HepG2 (cell line): ENCODE data around the gene CD151. TPM values are rescaled to one million over a fixed set of nuclear protein-coding genes. Genes with fewer than 3 reads are reported as not detected.
A peak's percentile ranks its signal among the peaks of the same experiment; 100 is the strongest.

Experiments used
- ATAC-seq: fragments of 200-7000 bp; cut with Tn5 transposase; 3 replicates; pipeline ENCODE4 v1.9.1; 2020; ENCODE audit warnings: mild to moderate bottlenecking, moderate library complexity
- BruUV-seq: library from RNA; stranded (reverse); fragments of 400-500 nt; replicated peaks from 2 replicates; lab custom pipeline; 2021; lab: Mats Ljungman, UMichigan
- CTCF ChIA-PET: fragments of 300-600 bp; formaldehyde crosslinking; extraction: SDS; loops from one replicate; lab custom pipeline; 2021; ENCODE audit warnings: low total read pairs, inconsistent platforms, low intra/inter-chr PET ratio; lab: Yijun Ruan, JAX
- POLR2A ChIA-PET: fragments of 350-600 bp; sonication (Branson Sonifier 250); formaldehyde crosslinking; loops from one replicate; lab custom pipeline; 2020; ENCODE audit warnings: antibody characterized with exemption, inconsistent platforms; lab: Yijun Ruan, JAX
- DNase-seq: peaks from one replicate; pipeline ENCODE4 v3.0.0-alpha.2; 2015; ENCODE audit warnings: low spot score
- FAIRE-seq: peaks from 3 replicates; lab custom pipeline; 2011; peaks lifted over from hg19 to GRCh38; lab: Jason Lieb, UNC
- H2AFZ ChIP-seq: one replicate; pipeline ENCODE4 v1.6.1; 2011; ENCODE audit warnings: low read length, inconsistent platforms
- H3K27ac ChIP-seq: fragments of 300-600 bp; 3 replicates; pipeline ENCODE4 v1.8.0; 2011; ENCODE audit warnings: mixed run types, mild to moderate bottlenecking, mixed read lengths, low read length, inconsistent platforms; ENCODE audit not compliant: insufficient read depth; ENCODE audit errors: extremely low read length
- H3K27me3 ChIP-seq, 2 experiments: fragments of 200-600 bp in 1 of 2; 2 replicates in 1 of 2; 3 replicates in 1 of 2; pipeline versions ENCODE4 v1.6.0 to v1.8.0; 2011; ENCODE audit warnings: low read length in 2 of 2, mild to moderate bottlenecking in 2 of 2, moderate library complexity in 2 of 2, inconsistent platforms in 1 of 2; ENCODE audit not compliant: insufficient read depth in 2 of 2, control insufficient read depth in 1 of 2
- H3K36me3 ChIP-seq, 2 experiments: fragments of 200-600 bp in 1 of 2; replicated peaks in 1 of 2; 2 replicates in 1 of 2; 3 replicates in 1 of 2; pipeline versions ENCODE4 v1.5.1 to v1.8.0; 2011; ENCODE audit warnings: low read length in 2 of 2, inconsistent platforms in 1 of 2; ENCODE audit not compliant: insufficient read depth in 2 of 2, control insufficient read depth in 1 of 2
- H3K4me1 ChIP-seq: 2 replicates; pipeline ENCODE4 v1.5.1; 2012; ENCODE audit warnings: low read length, inconsistent platforms; ENCODE audit not compliant: insufficient read depth
- H3K4me2 ChIP-seq: 2 replicates; pipeline ENCODE4 v1.6.0; 2011; ENCODE audit warnings: low read depth, low read length, inconsistent platforms
- H3K4me3 ChIP-seq, 3 experiments: fragments of 200-600 bp in 1 of 3; sonication (generic), shearing (Covaris generic) in 1 of 3; replicated peaks in 1 of 3; 2 replicates each; pipeline ENCODE4 v1.5.1; 2011 to 2016; ENCODE audit warnings: low read length in 3 of 3, inconsistent platforms in 2 of 3, low read depth in 2 of 3, mild to moderate bottlenecking in 2 of 3, control low read depth in 1 of 3, mixed read lengths in 1 of 3; ENCODE audit not compliant: insufficient read depth in 1 of 3
- H3K79me2 ChIP-seq: one replicate; pipeline ENCODE4 v1.6.1; 2011; ENCODE audit warnings: low read length, inconsistent platforms; ENCODE audit not compliant: insufficient read depth
- H3K9ac ChIP-seq: 2 replicates; pipeline ENCODE4 v1.6.0; 2011; ENCODE audit warnings: mild to moderate bottlenecking, low read depth, low read length, inconsistent platforms; ENCODE audit not compliant: insufficient read depth
- H3K9me3 ChIP-seq: 2 replicates; pipeline ENCODE4 v1.5.1; 2012; ENCODE audit warnings: mild to moderate bottlenecking, low read length
- H4K20me1 ChIP-seq: 2 replicates; pipeline ENCODE4 v1.6.0; 2011; ENCODE audit warnings: inconsistent platforms, mild to moderate bottlenecking, low read length, moderate library complexity; ENCODE audit not compliant: insufficient read depth
- ARID4A ChIP-seq: sonication (generic); formaldehyde crosslinking; IDR thresholded peaks from 2 replicates; pipeline ENCODE4 v1.5.0; 2020; ENCODE audit warnings: mild to moderate bottlenecking, missing genetic modification reagents, borderline replicate concordance
- CBFB ChIP-seq: sonication (generic); formaldehyde crosslinking; IDR thresholded peaks from 2 replicates; pipeline ENCODE4 v1.4.0; 2020; ENCODE audit warnings: missing genetic modification reagents
- GABPB1 ChIP-seq: IDR thresholded peaks from 2 replicates; pipeline ENCODE4 v1.6.1; 2016; ENCODE audit warnings: mild to moderate bottlenecking, missing genetic modification reagents, moderate library complexity, missing compliant biosample characterization
- HNRNPL ChIP-seq: fragments of 200-400 bp; formaldehyde crosslinking; IDR thresholded peaks from 2 replicates; pipeline ENCODE4 v1.6.1; 2017; ENCODE audit warnings: mild to moderate bottlenecking, low read depth, low read length
- HNRNPUL1 ChIP-seq: fragments of 200-400 bp; formaldehyde crosslinking; IDR thresholded peaks from 2 replicates; pipeline ENCODE4 v1.6.1; 2017; ENCODE audit warnings: low read depth, mild to moderate bottlenecking, low read length, moderate library complexity
- MIER3 ChIP-seq: IDR thresholded peaks from 2 replicates; pipeline ENCODE4 v1.6.1; 2016; ENCODE audit warnings: missing compliant biosample characterization, borderline replicate concordance
- RAD21 ChIP-seq: fragments of 450-650 bp; formaldehyde crosslinking; IDR thresholded peaks from 2 replicates; pipeline ENCODE4 v1.5.0; 2020; ENCODE audit warnings: mild to moderate bottlenecking
- RARG ChIP-seq: sonication (generic); formaldehyde crosslinking; IDR thresholded peaks from 2 replicates; pipeline ENCODE4 v1.4.0; 2020; ENCODE audit warnings: low read depth, mild to moderate bottlenecking, missing genetic modification reagents
- SAP130 ChIP-seq: IDR thresholded peaks from 2 replicates; pipeline ENCODE4 v1.6.1; 2016; ENCODE audit warnings: low read depth
- TEAD3 ChIP-seq: optimal IDR thresholded peaks from 2 replicates; pipeline ENCODE3; 2016; ENCODE audit warnings: borderline replicate concordance
- UBTF ChIP-seq: sonication (generic); formaldehyde crosslinking; IDR thresholded peaks from 2 replicates; pipeline ENCODE4 v1.4.0; 2020; ENCODE audit warnings: mild to moderate bottlenecking, missing genetic modification reagents
- ZFP41 ChIP-seq: sonication (generic); formaldehyde crosslinking; IDR thresholded peaks from 2 replicates; pipeline ENCODE4 v1.4.0; 2020; ENCODE audit warnings: mild to moderate bottlenecking, missing genetic modification reagents, borderline replicate concordance
- ZMAT5 ChIP-seq: sonication (generic); formaldehyde crosslinking; IDR thresholded peaks from 2 replicates; pipeline ENCODE4 v1.5.0; 2020; ENCODE audit warnings: mild to moderate bottlenecking, low read depth, missing genetic modification reagents, borderline replicate concordance
- ZNF263 ChIP-seq: sonication (generic); formaldehyde crosslinking; IDR thresholded peaks from 2 replicates; pipeline ENCODE4 v1.4.0; 2020; ENCODE audit warnings: missing genetic modification reagents
- WGBS: methylation state at CpG from one replicate; pipeline ENCODE4 v1.1.6; 2017; ENCODE audit warnings: low lambda C conversion rate; 5-methylcytosine and 5-hydroxymethylcytosine counted together
- in situ Hi-C: cut with HindIII; loops from 2 replicates; pipeline ENCODE4 v1.10.0; 2017; ENCODE audit warnings: low pct_unique_long_range_greater_than_20kb; ENCODE audit not compliant: extremely low pct_ligation_motif_present
- intact Hi-C: fragments of 100-400 bp; cut with micrococcal nuclease; formaldehyde crosslinking; loops from one replicate; pipeline ENCODE4 v1.10.0; 2022; ENCODE audit not compliant: unreplicated experiment
- polyA plus RNA-seq, 8 experiments: library from polyadenylated mRNA; depleted of rRNA in 3 of 8; stranded (reverse) in 7 of 8; unstranded in 1 of 8; fragments of >200 nt; fragmentation: Illumina TruSeq in 4 of 8; extraction: Trizol in 4 of 8; gene quantifications; 2 replicates each; pipeline versions ENCODE4 v1.2.1 to v1.2.3, GENCODE V29; 2011 to 2016; ENCODE audit warnings: low read depth in 4 of 8, missing spikeins in 1 of 8, mixed read lengths in 1 of 8; ENCODE audit not compliant: insufficient read depth in 1 of 8
- total RNA-seq, 5 experiments: library from RNA; depleted of rRNA; stranded (reverse); fragments of >200 nt; fragmentation: Illumina TruSeq; extraction: Trizol; gene quantifications; 2 replicates each; pipeline ENCODE4 v1.2.3, GENCODE V29; 2016; ENCODE audit warnings: low read depth in 1 of 5

Gene CD151
- total and polyA plus RNA-seq, 2 of the 13 experiments (the other 11 are each of a cell fraction or from before 2014, with no cell fraction given) = 125 to 197 TPM

DNA sequence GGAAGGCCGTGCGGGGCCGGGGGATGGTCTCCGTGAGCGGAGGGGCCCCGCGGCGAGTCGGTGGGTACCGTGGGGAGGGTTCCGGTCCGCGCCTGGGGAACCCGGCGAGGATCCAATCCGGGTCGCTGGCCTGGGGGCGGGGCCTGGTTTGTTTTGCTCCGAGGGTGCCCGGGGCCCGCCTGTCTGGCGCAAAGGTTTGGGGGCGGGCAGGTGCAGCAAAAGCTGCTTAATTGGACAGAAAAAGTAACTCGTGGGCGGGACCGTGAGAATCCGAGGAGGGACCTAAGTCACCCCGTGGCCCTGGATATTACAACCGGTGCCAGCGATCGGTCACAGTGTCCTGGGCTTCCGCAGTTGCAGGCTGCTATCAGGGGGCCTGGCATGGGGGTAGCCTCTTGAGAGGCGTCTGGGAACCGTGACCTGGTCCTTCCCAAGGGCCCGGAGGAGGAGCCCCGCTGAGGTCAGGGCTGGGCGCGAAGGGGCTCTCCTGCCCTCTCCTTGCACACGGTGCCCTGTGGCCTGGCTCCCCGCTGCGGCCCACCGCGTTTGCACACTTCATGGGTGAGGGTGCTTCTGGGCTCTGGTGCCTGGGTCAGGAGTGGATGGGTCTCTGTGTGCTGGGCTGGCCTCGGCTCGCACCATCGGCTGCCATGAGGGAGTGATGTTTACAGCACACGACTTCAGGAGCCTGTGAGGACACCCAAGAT, 12.7 kb upstream of the CD151 start (continued):
- TF ChIP-seq ZFP41 (no peak), ZMAT5 (CRISPR knock-in tag) (no peak), RARG (CRISPR knock-in tag) (no peak)

DNA sequence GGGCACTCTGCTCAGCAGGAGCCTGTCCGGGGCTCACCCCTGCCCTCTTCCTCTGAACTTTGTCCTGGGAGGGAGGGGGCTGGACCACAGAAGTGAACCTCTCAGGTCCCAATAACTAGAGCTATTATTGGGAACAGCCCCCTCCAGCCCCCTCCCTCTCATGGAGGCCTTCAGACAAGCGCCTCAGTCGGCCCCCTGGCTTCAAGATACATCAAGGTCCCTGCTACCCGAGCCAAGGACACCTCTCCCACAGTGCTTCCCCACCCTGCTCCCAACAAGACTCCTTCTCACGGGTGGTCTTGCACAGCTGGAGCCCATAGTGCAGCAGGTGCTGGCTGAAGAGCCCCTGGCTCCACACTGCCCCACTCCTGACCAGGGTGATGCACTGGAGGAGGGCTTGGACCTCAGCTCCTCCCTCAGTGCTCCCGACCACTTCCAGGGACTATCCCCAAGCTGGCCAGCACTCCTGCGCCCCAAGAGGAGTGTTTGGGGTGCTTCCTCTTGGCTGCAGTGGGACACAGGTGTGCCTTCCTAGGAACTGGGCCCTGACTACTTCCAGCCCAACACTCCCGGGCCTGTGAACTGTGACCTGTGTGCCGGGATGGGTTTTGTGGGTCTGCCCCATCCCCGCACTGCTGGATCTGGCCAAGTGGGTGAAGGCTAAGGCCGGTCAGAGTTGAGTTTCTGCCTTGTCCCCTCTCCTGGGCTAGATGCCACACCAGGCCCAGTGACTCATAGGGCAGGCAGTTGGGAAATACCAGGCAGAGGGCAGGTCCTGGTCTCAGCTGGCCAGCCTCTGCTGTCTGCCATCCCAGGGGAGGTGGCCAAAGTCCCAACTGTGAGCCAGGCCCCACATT, 11.9 kb upstream of the CD151 start:
- peak overlapping the region; percentile 92 for H3K27ac ChIP-seq
- DNase-seq (peak; percentile 70), FAIRE-seq (peak; percentile 8)
- TF ChIP-seq UBTF (CRISPR knock-in tag) (peak; percentile 41; the same call in 1 of the 2 replicates), RAD21 (no peak), SAP130 (CRISPR knock-in tag) (peak; percentile 84), HNRNPL (peak; percentile 93), CBFB (CRISPR knock-in tag) (no peak), MIER3 (0 out of 2 replicates have a peak, but pooled peaks have one; percentile 38), ZNF263 (CRISPR knock-in tag) (peak; percentile 77; the same call in 1 of the 2 replicates), ARID4A (peak; percentile 15; the same call in 1 of the 2 replicates), TEAD3 (CRISPR knock-in tag) (peak; percentile 76), HNRNPUL1 (no peak), GABPB1 (0 out of 2 replicates have a peak, but pooled peaks have one; percentile 28)

More for the DNA sequence above, 11.9 kb upstream of the CD151 start:
- no peak overlapping the region for H2AFZ ChIP-seq
- H3K9me3 ChIP-seq = no peaks in the 10 kb centered on the region
- peaks cover 20% of the 10 kb centered on the region for H3K79me2 ChIP-seq
- no TSS peak for BruUV-seq
- H3K36me3 ChIP-seq = peaks cover 8 to 22% of the 10 kb centered on the region in 2 experiments; a peak in 4 of 5 replicates
- peak overlapping the region; percentile 92 for H3K9ac ChIP-seq
- POLR2A ChIA-PET = interaction anchor here (1.6 to 9.2 kb wide), 10 partner anchors 8 to 245 kb away, joined by 8 to 264 read pairs (median 24); partner anchors contain the start of genes CD151, CRACR2B, EPS8L2 and PHRF1
- H3K4me3 ChIP-seq = peak overlapping the region; percentile 80 to 98 (median 94)
- no peaks in the 10 kb centered on the region; a peak in 1 of 5 replicates for H3K27me3 ChIP-seq
- ATAC-seq = peak; percentile 32
- peaks cover 35% of the 10 kb centered on the region for H3K4me1 ChIP-seq
- 44% methylated on average over 3 of the region's 11 CpGs for WGBS
- CTCF ChIA-PET = no interaction called here
- in situ Hi-C loops = no loop called here
- H3K4me2 ChIP-seq = peak overlapping the region; percentile 98
- intact Hi-C loops = no loop called here
- H4K20me1 ChIP-seq = peaks cover 20% of the 10 kb centered on the region
